RWPE2 (cell line): ENCODE results near the gene SOX11.
"Not testable (repeated sequence)": the region's sequence is repeated elsewhere in the genome, so short reads cannot be mapped to it uniquely, and the experiment has no call there.

Experiments
- ATAC-seq: fragments of 200-7000 bp; cut with Tn5 transposase; 3 replicates; pipeline ENCODE4 v1.9.1; 2021; ENCODE audit warnings: low read depth
- DNase-seq: peaks from one replicate; pipeline ENCODE4 v3.0.0-alpha.2; 2020; ENCODE audit warnings: low spot score
- H3K27ac ChIP-seq: fragments of 450-650 bp; 2 replicates; pipeline ENCODE4 v1.5.1; 2017; ENCODE audit warnings: mild to moderate bottlenecking; ENCODE audit not compliant: poor library complexity, severe bottlenecking
- H3K27me3 ChIP-seq: fragments of 250-450 bp; sonication (Bioruptor Pico); 2 replicates; pipeline ENCODE4 v1.5.1; 2021; ENCODE audit warnings: mild to moderate bottlenecking, moderate library complexity; ENCODE audit not compliant: insufficient read depth, poor library complexity, severe bottlenecking
- H3K36me3 ChIP-seq: fragments of 250-450 bp; sonication (Bioruptor Pico); 2 replicates; pipeline ENCODE4 v1.5.1; 2020; ENCODE audit warnings: low read depth, mild to moderate bottlenecking, moderate library complexity
- H3K4me1 ChIP-seq: fragments of 250-450 bp; sonication (Bioruptor Pico); 2 replicates; pipeline ENCODE4 v1.5.1; 2021; ENCODE audit warnings: mild to moderate bottlenecking, moderate library complexity; ENCODE audit not compliant: insufficient read depth, poor library complexity, severe bottlenecking
- H3K4me3 ChIP-seq: fragments of 250-450 bp; sonication (Bioruptor Pico); 2 replicates; pipeline ENCODE4 v1.5.1; 2021; ENCODE audit warnings: mild to moderate bottlenecking, moderate library complexity; ENCODE audit not compliant: severe bottlenecking
- H3K9me3 ChIP-seq: fragments of 250-450 bp; sonication (Bioruptor Pico); 2 replicates; pipeline ENCODE4 v1.5.1; 2021; ENCODE audit warnings: mild to moderate bottlenecking, moderate library complexity; ENCODE audit not compliant: severe bottlenecking
- TF ChIP-seq, protein P1 (sequence below): fragments of 450-650 bp; IDR thresholded peaks from one replicate; pipeline ENCODE4 v1.5.1; 2017; ENCODE audit warnings: mild to moderate bottlenecking, moderate library complexity; ENCODE audit not compliant: poor library complexity, severe bottlenecking

SOX11 gene

DNA sequence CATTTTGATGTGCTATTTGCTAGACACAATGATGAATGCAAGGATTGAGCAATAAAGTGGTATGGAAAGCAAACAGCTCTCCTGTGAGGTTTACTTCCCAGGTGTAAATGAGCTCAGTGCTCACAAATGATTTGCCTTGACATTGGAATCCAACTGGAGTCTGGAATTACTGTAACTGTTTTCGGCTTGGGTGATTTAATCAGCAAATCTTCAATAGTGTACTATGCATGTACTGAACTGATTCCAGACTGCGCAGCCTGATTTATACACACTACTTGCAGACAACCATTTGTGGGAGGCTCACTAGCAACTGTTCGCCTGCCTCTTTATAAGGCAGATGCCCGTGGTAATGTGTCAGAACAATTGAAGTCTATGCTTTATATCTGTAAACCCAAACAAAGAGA is 27.9 kb upstream of the SOX11 start:
- no peak overlapping the region for H3K4me3 ChIP-seq
- H3K36me3 ChIP-seq = no peaks in the 10 kb centered on the region
- DNase-seq (no peak), ATAC-seq (no peak)
- H3K9me3 ChIP-seq = no peaks in the 10 kb centered on the region
- H3K4me1 ChIP-seq = no peaks in the 10 kb centered on the region
- H3K27ac ChIP-seq = no peak overlapping the region
- H3K27me3 ChIP-seq = no peaks in the 10 kb centered on the region
- TF ChIP-seq, protein P1, sequence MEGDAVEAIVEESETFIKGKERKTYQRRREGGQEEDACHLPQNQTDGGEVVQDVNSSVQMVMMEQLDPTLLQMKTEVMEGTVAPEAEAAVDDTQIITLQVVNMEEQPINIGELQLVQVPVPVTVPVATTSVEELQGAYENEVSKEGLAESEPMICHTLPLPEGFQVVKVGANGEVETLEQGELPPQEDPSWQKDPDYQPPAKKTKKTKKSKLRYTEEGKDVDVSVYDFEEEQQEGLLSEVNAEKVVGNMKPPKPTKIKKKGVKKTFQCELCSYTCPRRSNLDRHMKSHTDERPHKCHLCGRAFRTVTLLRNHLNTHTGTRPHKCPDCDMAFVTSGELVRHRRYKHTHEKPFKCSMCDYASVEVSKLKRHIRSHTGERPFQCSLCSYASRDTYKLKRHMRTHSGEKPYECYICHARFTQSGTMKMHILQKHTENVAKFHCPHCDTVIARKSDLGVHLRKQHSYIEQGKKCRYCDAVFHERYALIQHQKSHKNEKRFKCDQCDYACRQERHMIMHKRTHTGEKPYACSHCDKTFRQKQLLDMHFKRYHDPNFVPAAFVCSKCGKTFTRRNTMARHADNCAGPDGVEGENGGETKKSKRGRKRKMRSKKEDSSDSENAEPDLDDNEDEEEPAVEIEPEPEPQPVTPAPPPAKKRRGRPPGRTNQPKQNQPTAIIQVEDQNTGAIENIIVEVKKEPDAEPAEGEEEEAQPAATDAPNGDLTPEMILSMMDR = no peak

DNA sequence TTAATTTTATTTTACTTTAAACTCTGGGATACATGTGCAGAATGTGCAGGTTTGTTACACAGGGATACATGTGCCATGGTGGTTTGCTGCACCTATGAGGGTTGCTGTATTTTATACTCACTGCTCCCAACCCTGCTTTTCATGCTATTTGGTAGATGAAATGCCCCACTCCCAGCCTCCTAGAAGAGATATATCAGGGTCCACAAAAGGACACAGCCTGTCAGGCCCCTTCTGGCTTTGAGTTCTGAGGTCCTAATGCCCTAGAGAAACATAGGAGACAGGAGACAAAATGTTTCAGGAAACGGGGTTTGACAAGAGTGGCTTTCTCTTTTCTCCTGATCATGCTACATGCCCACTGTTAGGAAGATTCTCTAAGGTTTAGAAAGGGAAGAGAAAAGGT is 27.1 kb upstream of the SOX11 start:
- no peaks in the 10 kb centered on the region for H3K36me3 ChIP-seq
- H3K4me1 ChIP-seq = no peaks in the 10 kb centered on the region

DNA sequence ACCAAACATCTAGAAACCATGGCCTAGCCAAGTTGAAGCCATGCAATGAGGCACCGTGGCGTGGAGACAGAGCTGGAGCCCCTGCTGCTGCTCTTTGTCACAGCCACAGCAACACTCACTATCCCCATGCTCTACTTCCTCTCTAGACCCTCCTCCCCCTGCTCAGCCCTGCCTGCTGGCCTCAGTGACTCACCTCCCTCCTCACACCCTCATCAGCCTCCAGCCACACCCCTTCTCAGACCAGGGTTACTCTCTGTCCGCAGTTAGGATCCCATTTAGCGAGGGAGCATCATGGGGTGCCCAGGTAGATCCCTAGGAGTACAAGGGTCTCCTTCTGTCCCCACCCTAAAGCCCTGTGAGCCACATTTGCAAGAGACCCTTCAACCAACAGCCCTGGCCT is 25.4 kb upstream of the SOX11 start:
- TF ChIP-seq, protein P1 = no peak
- H3K9me3 ChIP-seq = no peaks in the 10 kb centered on the region
- ATAC-seq = peak; percentile 31; the same call in 1 of the 3 replicates
- no peaks in the 10 kb centered on the region for H3K36me3 ChIP-seq
- no peak overlapping the region for H3K4me3 ChIP-seq
- H3K27ac ChIP-seq = no peak overlapping the region
- no peaks in the 10 kb centered on the region for H3K4me1 ChIP-seq
- peaks cover under 1% of the 10 kb centered on the region for H3K27me3 ChIP-seq
- no peak for DNase-seq

More for the DNA sequence above, 27.1 kb upstream of the SOX11 start:
- TF ChIP-seq, protein P1 = no peak
- no peak for DNase-seq
- Histone ChIP-seq H3K9me3 (no peaks in the 10 kb centered on the region), H3K27me3 (no peaks in the 10 kb centered on the region), H3K4me3 (no peak overlapping the region), H3K27ac (no peak overlapping the region)
- no peak for ATAC-seq

DNA sequence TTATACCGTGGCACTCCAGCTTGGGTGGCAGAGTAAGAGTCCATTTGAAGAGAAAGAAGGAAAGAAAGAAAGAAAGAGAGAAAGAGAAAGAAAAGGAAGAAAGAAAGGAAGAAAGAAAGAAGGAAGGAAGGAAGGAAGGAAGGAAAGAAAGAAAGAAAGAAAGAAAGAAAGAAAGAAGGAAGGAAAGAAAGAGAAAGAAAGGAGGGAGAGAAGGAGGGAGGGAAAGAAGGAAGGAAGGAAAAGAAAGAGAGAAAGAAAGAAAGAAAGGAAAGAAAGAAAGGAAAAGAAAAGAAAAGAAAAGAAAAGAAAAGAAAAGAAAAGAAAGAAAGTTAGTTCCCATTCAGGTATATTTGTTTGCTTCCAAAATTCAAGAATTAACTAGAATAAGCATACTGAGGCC is 24.5 kb upstream of the SOX11 start:
- H3K27me3 ChIP-seq, H3K9me3 ChIP-seq, H3K27ac ChIP-seq, H3K36me3 ChIP-seq, H3K4me3 ChIP-seq, DNase-seq, ATAC-seq, H3K4me1 ChIP-seq: not testable (repeated sequence)

DNA sequence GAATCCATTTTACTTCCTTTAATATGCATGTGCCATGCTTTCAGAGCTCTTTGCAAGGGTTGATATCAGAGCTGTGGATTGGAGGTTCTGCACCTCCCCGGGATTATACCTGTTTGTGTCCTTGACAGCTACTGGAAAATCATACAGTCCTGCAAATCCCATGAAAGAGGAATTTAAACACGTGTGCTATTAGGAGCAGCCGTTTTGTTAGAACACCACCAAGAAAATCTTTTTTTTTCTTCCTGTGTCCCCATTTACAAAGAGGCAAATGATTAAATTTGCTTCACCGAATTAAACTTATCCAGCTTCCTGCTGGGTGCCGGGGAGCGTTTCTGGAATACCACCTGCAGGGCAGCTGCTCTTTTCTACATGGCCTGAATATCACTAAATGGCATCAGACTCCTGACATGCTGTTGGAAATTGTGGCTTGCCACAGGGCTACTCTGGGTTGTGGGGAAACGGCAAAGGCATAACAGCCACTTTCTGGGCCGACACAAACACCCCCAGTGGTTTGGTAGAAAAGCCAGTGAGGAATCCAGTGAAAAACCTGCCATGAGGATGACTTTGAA is 23.4 kb upstream of the SOX11 start:
- Histone ChIP-seq H3K9me3 (no peaks in the 10 kb centered on the region), H3K27ac (no peak overlapping the region), H3K27me3 (peaks cover 19% of the 10 kb centered on the region), H3K4me3 (no peak overlapping the region), H3K36me3 (no peaks in the 10 kb centered on the region), H3K4me1 (no peaks in the 10 kb centered on the region)
- DNase-seq (no peak), ATAC-seq (no peak)
- TF ChIP-seq, protein P1 = no peak
